ENCODE results near the gene CNOT6.

GRCh38 chr5:180586870-180587269, 92.7 kb downstream of the CNOT6 start:
- TF ChIP-seq CTCF (IDR thresholded peaks at IDR 0.05) (no peak), POLR2A (IDR thresholded peaks at IDR 0.05) (no peak)

Data from testis (tissue), 2 donors.